Pancreas (tissue), 10 donors: Measurements from ENCODE around the gene SOHLH2. TPM values are rescaled to one million over a fixed set of nuclear protein-coding genes. Genes with fewer than 3 reads are reported as not detected.

Source experiments
- ATAC-seq, 4 donors: fragments of 200-7000 bp; cut with Tn5 transposase; one replicate each; pipeline versions ENCODE4 v1.8.0 to v1.9.1; 2020; ENCODE audit warnings: mild to moderate bottlenecking in 4 of 4, moderate library complexity in 4 of 4
- DNase-seq, 6 donors: peaks; one replicate each; pipeline ENCODE4 v3.0.0-alpha.2; 2020
- FAIRE-seq: peaks from 2 replicates; lab custom pipeline; 2012; peaks lifted over from hg19 to GRCh38; lab: Jason Lieb, UNC
- H3K27ac ChIP-seq, 4 donors: fragments of 200-600 bp; sonication (generic); 1 replicate in 3 of 4; 2 replicates in 1 of 4; pipeline versions ENCODE4 v1.5.0 to v1.8.0; 2020
- H3K27me3 ChIP-seq, 4 donors: fragments of 200-600 bp; one replicate each; pipeline ENCODE4 v1.8.0; 2021
- H3K36me3 ChIP-seq, 3 donors: fragments of 200-600 bp; sonication (generic) in 1 of 3; one replicate each; pipeline versions ENCODE4 v1.5.0 to v1.8.0; 2020 to 2021
- H3K4me1 ChIP-seq, 3 donors: fragments of 200-600 bp; one replicate each; pipeline ENCODE4 v1.8.0; 2021
- H3K4me3 ChIP-seq, 4 donors: fragments of 200-600 bp; sonication (generic) in 2 of 4; one replicate each; pipeline versions ENCODE4 v1.5.0 to v1.8.0; 2020 to 2021
- H3K9me3 ChIP-seq, 4 donors: fragments of 200-600 bp; one replicate each; pipeline ENCODE4 v1.8.0; 2021
- CTCF ChIP-seq, 4 donors: fragments of 200-600 bp; sonication (generic) in 3 of 4; IDR thresholded peaks; one replicate each; pipeline versions ENCODE4 v1.5.0 to v1.8.0; 2021; ENCODE audit warnings: antibody characterized with exemption in 4 of 4
- WGBS, 2 donors: extraction: QIAGEN DNeasy Blood & Tissue Kit; methylation state at CpG; one replicate each; pipeline ENCODE4 v1.1.7; 2013; 5-methylcytosine and 5-hydroxymethylcytosine counted together
- intact Hi-C, 3 donors: fragments of 100-400 bp; cut with DNase I; formaldehyde crosslinking; loops; one replicate each; pipeline versions ENCODE4 v1.11.1 to v1.14.2; 2022
- polyA plus RNA-seq, 2 donors: library from polyadenylated mRNA; stranded (reverse); fragments of 200-250 nt; gene quantifications; one replicate each; pipeline ENCODE4 v1.2.3, GENCODE V29; 2013
- total RNA-seq, 6 donors: library from RNA; stranded (reverse); fragmentation: NEBNext Ultra II Directional in 4 of 6; extraction: Animal tissue kit (Norgen Biotek cat#: 25700) in 4 of 6; gene quantifications; one replicate each; pipeline versions ENCODE4 v1.2.1 to v1.2.4, GENCODE V29; 2021 to 2023
- donor health status: healthy with polysubstance abuse.
- donor health status: DM: no; HTN: no; CAD: no; lungs with moderate emphysema.
- donor health status: DM: no; HTN: no; CAD: no.
- donor health status: control.
- donor health status: control.
- donor health status: Bipolar disorder and iron deficiency.
- donor health status: DM: yes; HTN: yes; CAD: no.
- donor health status: DM: no; HTN: no; CAD: no.
- donor health status: DM: no; HTN: no; CAD: no.
- donor health status: DM: yes; HTN: yes; CAD: no.

SOHLH2 gene
- total and polyA plus RNA-seq, 8 donors, result 0.05 to 0.12 (median 0.08) TPM; not detected in 5

- ATAC-seq (no peak), FAIRE-seq (no peak), DNase-seq (no peak)
- 79 to 82% methylated on average over 8 of the region's 8 CpGs for WGBS, 2 donors
- no peak overlapping the region for H3K27ac ChIP-seq
- H3K4me1 ChIP-seq, result no peaks in the 10 kb centered on the region
- no peaks in the 10 kb centered on the region for H3K36me3 ChIP-seq
- no peak overlapping the region for H3K4me3 ChIP-seq
- no peaks in the 10 kb centered on the region for H3K27me3 ChIP-seq
- intact Hi-C loops, result no loop called here
- TF ChIP-seq CTCF (IDR thresholded peaks at IDR 0.05), result no peak
- H3K9me3 ChIP-seq, result no peaks in the 10 kb centered on the region
Observed at GRCh38 chr13:36258831-36259230, 44.5 kb upstream of the SOHLH2 start.

GRCh38 chr13:36251526-36251925 lies 37.2 kb upstream of the SOHLH2 start:
- no peaks in the 10 kb centered on the region for H3K9me3 ChIP-seq
- no peak for ATAC-seq
- no peak for FAIRE-seq
- DNase-seq, result no peak
- no peak overlapping the region for H3K4me3 ChIP-seq
- H3K36me3 ChIP-seq, result no peaks in the 10 kb centered on the region
- no peaks in the 10 kb centered on the region for H3K27me3 ChIP-seq
- no peaks in the 10 kb centered on the region for H3K4me1 ChIP-seq
- no peak overlapping the region for H3K27ac ChIP-seq
- intact Hi-C loops, result no loop called here
- no peak for TF ChIP-seq CTCF (IDR thresholded peaks at IDR 0.05)

- Histone ChIP-seq H3K36me3 (no peaks in the 10 kb centered on the region), H3K4me3 (no peak overlapping the region), H3K9me3 (no peaks in the 10 kb centered on the region), H3K27me3 (no peaks in the 10 kb centered on the region), H3K4me1 (no peaks in the 10 kb centered on the region), H3K27ac (no peak overlapping the region)
- no peak for DNase-seq
- intact Hi-C loops, result no loop called here
- no peak for TF ChIP-seq CTCF (IDR thresholded peaks at IDR 0.05)
- WGBS, 2 donors, result 67 to 73% methylated on average over 4 of the region's 4 CpGs
- no peak for FAIRE-seq
- no peak for ATAC-seq
Observed at GRCh38 chr13:36251017-36251416, 36.7 kb upstream of the SOHLH2 start.

GRCh38 chr13:36248700-36249099 lies 34.3 kb upstream of the SOHLH2 start:
- H3K27me3 ChIP-seq, result no peaks in the 10 kb centered on the region
- no peaks in the 10 kb centered on the region for H3K36me3 ChIP-seq
- no peak for ATAC-seq
- DNase-seq, result no peak
- FAIRE-seq, result no peak
- TF ChIP-seq CTCF (IDR thresholded peaks at IDR 0.05), result no peak
- H3K4me1 ChIP-seq, result no peaks in the 10 kb centered on the region
- no peaks in the 10 kb centered on the region for H3K9me3 ChIP-seq
- H3K4me3 ChIP-seq, result no peak overlapping the region
- H3K27ac ChIP-seq, result no peak overlapping the region
- intact Hi-C loops, result no loop called here

GRCh38 chr13:36244990-36245389 lies 30.6 kb upstream of the SOHLH2 start:
- H3K4me3 ChIP-seq, result no peak overlapping the region
- intact Hi-C loops, result no loop called here
- H3K27ac ChIP-seq, result no peak overlapping the region
- H3K27me3 ChIP-seq, result no peaks in the 10 kb centered on the region
- ATAC-seq (no peak), DNase-seq (no peak), FAIRE-seq (no peak)
- TF ChIP-seq CTCF (IDR thresholded peaks at IDR 0.05), result no peak
- no peaks in the 10 kb centered on the region for H3K4me1 ChIP-seq
- H3K9me3 ChIP-seq, result no peaks in the 10 kb centered on the region
- H3K36me3 ChIP-seq, result no peaks in the 10 kb centered on the region
- WGBS, 2 donors, result 49 to 53% methylated on average over 1 of the region's 1 CpG
